Activated T-cell treated with anti-CD3 and anti-CD28 coated beads for 1 hour (primary cell): ENCODE measurements around the gene GPS1.
"Not testable (repeated sequence)": the region's sequence is repeated elsewhere in the genome, so short reads cannot be mapped to it uniquely, and the experiment has no call there.

ENCODE experiments used
- DNase-seq: peaks from one replicate; pipeline ENCODE4 v3.0.0-alpha.2; 2020; ENCODE audit warnings: low read depth

Gene GPS1

DNA sequence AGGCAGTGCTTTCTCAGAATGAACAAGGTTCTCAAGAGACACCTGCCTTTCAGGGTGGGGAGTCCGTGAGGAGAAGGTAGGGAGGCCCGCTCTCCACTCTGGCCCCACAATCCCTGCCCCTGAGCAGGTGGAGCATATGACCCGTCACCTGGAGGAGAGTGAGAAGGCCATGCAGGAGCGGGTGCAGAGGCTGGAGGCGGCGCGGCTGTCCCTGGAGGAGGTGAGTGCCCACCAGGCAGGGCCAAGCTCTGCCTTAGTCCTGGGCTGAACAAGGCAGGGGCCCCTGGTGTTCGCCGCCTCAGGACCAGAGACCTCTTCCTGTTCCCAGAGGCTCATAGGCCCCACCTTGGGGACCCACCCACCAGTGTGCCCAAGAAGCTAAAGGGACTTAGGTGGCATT is 22.7 kb upstream of the GPS1 start:
- no peak for DNase-seq

DNA sequence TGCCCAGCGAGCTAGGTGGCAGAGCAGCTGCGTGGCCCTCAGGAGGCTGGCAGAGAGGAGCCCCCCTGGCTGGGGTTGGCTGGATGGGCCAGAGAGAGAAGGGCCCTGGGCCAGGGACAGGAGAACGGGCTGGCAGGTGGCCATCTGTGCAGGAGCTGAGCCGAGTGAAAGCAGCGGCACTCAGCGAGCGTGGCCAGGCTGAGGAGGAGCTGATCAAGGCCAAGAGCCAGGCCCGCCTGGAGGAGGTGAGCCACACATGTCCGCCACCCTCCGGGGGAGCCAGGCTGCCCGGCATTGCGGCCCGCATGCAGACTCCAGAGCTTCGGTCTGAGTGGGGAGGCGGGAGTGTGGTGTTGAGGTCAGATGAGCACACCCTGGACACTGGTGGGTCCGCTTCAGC is 22.3 kb upstream of the GPS1 start:
- DNase-seq = no peak

DNA sequence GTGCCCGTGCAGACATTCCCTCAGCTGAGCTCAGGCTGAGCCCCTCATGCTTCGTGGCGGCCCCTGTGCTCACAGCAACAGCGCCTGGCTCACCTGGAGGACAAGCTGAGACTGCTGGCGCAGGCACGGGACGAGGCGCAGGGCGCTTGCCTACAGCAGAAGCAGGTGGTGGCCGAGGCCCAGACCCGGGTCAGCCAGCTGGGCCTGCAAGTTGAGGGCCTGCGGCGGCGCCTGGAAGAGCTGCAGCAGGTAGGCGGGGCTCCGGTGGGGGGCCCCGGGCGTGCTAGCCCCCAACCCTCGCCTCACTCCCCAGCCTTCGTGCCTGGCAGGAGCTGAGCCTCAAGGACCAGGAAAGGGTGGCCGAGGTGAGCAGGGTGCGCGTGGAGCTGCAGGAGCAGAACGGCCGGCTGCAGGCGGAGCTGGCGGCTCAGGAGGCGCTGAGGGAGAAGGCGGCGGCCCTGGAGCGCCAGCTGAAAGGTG is 21.7 kb upstream of the GPS1 start:
- DNase-seq = no peak

DNA sequence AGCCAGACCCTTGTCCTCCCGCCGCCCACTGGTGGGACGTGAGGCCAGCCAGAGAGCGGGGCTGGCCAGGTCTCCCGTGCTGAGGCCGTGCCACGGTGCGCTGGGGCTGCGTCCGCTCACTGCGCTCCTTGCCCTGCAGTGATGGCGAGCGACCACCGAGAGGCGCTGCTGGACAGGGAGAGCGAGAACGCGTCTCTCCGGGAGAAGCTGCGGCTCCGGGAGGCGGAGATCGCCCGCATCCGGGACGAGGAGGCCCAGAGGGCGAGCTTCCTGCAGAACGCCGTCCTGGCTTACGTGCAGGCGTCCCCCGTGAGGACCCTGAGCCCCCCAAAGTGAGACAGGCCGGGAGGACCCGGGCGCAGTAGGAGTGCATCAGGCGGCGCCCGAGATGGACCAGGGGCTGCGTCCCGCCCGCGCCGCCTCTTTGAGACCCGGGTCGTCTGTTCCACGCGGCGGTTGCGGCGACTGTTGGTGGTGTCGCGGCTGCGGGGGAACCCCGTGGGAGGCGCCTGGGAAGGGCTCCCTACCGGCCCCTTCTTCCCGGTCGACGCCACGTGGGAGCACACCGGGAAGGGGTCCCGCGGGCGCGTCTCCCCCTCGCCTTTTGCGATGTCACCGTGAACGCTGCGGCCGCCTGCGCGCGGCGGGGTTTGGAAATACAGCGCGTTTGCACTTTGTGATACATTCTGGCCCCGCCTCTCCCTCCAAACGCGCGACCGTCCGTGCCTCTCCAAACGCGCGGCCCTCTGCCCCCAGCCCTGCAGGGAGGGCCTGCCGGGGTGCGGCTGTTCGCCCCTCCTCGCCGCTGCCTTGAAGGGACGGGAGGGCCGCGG is 21.0 kb upstream of the GPS1 start:
- DNase-seq = peak; percentile 71

DNA sequence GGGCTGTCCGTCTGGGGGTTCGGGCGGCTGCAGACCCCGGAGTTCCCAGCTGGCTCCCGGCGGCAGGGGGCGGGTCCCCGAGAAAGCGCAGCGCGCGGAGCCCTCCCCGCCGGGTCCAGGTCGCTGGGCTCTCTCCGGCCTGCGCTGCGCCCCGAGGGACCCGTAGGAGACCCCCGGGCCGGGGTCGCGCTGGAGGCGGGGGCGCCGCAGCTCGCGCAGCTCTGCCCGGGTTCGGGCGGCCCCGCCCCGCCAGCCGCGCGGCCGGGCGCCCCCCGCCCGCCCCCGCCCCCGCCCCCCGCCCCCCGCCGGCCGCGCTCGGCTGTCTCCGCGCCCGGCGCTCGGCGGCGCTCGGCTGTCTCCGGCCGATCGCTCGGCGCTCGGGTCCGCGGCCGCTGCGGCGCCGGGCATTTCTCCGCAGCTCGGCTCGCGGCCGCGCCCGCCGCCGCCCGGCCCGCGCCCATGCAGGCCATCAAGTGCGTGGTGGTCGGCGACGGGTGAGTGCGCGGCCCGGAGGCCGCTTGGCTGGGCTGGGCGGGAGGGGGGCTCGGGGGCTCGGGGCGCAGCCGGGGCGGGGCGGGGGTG is 20.3 kb upstream of the GPS1 start, which contains the start of gene RAC3:
RAC3 (plus strand) TSS at position 376 of the 582 bp plus-strand sequence; CDS start at position 460, 84 bp downstream.
- no peak for DNase-seq

DNA sequence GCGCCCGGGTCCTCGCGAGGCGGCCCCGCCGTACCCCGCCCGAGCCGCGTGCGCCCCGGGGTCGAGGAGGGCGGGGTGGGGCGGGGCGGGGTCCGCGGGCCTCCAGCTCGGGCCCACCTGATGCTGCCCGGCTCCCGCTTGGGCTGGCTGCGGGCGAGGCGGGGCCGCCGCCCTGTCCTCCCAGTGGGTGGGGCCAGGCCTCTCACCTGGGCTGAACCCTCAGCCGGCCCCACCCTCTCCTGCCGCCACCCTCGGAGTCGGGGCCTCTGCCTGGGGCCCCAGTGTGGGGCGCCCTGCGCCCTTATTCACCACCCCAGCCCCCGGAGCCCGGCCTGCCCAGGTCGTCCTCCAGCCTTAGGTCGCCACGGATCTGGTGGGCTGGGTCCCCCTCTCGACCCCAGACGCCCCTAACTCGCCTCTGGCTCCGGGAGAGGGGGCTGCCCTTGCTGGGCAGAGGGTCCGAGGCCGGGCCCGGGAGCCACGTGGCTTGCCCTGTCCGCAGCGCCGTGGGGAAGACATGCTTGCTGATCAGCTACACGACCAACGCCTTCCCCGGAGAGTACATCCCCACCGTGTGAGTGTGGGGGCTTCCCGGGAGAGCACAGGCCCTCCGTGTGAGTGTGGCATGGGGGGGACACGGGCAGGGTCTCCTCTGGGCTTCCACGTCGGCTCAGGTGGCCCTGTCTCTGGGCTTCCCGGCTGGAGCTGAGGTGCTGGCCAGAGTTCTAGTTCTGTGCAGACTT is 19.6 kb upstream of the GPS1 start:
- DNase-seq = no peak

DNA sequence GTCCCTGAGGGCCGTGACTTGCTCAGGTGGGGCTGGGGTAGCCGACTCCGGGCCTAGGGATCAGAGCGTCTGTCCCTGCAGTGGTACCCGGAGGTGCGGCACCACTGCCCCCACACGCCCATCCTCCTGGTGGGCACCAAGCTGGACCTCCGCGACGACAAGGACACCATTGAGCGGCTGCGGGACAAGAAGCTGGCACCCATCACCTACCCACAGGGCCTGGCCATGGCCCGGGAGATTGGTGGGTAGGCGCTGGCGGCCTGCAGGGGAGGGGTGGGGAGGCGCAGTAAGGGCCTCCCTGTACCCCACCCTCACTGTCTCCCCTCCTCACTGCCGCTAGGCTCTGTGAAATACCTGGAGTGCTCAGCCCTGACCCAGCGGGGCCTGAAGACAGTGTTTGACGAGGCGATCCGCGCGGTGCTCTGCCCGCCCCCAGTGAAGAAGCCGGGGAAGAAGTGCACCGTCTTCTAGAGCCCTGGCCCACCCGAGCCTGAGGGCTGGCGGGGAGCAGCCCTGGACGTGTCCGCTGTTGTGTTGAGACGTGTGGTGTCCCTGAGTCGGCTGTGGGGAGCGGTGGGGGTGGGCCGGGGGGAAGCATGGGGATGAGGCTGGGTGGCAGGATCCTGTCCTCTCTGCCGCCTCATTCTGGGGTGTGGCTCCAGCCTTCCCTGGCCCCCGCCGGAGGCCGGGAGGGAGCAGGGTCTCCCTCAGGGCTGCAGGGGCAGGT is 18.2 kb upstream of the GPS1 start:
- DNase-seq = no peak

DNA sequence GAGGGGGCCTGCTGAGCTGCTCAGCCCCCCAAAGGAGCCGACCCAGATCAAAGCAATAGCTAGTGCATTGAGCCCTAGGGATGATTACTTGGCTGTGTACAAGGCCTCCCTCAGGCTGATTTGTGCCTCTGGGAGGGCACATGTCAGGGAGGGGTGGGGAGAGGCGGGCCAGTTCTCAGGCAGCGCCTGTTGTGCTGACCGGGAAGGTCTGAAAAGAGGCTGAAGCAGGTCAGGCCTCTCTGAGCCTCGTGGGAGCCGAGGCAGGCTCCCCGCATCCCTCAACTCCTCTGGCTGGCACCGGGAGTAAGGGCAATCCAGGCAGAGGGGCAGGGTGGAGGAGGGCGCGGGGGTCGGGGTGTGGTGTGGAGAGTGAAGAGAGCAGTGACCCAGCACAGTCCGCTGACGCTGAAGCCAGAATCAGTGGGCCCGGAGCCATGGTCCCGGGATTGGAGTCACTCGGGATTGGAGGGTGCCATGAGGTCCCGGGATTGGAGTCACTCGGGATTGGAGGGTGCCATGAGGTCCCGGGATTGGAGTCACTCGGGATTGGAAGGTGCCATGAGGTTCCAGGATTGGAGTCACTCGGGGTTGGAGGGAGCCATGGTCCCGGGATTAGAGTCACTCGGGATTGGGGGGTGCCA is 17.2 kb upstream of the GPS1 start:
- DNase-seq = no peak

DNA sequence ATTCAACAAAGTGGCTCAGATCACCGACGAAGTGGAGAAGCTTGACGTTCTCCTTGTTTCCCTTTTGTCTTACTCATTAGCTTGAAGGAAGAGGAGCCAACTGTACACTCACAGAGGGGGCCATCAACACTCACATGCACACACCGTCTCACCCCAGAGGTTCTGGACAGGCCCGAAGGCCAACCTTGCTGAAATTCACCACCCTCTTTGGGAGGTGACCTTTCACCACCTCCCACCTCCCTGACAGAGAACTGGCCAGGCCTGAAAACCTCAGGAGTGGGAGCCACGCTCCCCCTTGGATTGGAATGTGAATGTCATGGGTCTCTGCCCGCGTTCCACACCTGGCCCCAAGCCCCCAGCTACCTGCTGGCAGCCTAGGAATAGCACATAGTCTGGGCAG is 16.2 kb upstream of the GPS1 start:
- DNase-seq = no peak

DNA sequence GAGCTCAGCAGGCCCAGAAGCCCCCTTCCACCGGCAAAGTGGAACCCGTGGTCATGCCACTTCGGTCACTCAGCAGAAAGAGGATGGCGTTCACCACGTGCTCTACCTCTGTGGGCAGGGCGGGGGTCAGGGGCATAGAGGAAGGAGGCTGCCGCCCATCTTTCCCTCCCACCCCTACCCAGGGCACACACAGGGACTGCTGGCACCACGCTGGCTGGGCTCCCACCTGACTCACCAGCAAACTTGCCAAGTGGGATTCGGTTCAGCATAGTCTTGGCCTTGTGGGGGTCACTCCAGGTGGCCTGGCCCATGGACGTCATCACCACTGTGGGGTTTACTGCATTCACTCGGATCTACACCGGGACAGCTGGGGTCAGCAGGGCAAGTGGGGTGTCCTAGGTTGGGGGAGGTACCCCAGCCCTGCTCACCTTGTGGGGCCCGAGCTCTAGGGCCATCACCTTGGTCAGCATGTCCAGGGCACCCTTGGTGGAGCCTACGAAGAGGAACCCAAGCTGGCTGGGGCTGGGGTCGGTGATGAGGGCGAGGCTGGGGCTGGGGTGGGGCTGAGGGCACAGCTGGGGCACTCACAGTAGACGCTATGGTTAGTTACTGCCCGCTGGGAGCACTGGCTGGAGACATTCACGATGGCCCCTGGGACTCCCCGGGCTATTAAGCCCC is 15.6 kb upstream of the GPS1 start:
- DNase-seq = no peak

DNA sequence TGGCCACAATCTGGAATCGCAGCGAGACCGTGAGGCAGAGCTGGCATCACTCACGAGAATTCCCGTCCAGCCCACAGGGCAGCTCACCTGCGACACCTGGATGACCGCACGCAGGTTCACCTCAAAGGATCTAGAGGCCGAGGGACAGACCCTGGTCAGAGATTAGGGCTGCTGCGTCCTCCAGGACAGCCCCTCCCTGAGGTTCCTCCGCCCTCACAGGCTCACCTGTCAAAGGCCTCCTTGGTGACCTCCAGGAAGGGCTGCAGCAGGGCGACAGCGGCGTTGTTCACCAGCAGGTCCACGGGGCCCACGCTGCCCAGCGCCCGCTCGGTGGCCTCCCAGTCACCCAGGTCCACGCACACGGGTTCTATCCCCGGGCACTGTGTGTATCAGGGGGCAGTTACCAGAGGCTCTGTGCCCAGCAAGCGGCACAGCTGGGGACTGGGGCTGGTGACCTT is 15.0 kb upstream of the GPS1 start:
- DNase-seq = no peak

DNA sequence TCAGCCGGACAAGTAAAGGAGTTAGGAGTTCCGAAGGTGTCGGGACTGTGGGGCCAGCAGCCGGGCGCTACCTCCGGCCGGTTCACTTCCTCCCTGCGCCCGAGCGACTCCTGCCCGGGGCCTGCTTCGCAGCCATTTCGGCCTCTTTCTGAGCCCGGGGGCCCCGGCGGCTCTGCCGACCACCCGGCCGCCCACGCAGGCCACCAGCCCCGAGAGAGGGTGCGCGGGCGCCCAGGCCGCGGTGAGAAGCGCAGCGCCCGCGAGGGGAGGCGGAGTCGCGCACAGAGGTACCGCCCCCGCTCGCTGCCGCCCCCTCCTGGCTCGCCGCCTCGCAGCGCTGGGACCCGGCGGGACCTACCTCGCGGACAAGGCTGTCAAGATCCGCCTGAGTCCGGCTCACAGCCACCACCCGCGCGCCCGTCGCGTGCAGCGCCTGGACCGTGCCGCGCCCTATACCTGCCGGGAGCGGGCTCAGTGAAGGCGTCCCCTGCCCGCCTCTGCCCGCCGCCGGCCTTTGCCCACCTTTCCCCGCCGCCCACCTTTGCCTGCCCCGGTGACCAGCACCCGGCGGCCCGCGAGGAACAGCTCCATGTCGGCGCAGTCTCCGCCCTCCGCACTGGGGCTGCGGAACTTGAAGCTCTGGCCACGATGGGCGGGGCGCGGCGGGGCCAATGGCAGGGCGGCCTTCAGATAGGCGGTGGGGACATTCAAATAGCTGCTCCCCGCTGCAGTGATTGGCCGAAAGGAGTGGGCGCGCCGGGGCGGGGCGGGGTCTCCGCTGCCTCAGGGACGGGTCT is 14.4 kb upstream of the GPS1 start, which contains the start of gene DCXR:
DCXR (minus strand) TSS at position 606 of the 797 bp plus-strand sequence; CDS start at position 591, 15 bp downstream.
- DNase-seq = peak; percentile 92

DNA sequence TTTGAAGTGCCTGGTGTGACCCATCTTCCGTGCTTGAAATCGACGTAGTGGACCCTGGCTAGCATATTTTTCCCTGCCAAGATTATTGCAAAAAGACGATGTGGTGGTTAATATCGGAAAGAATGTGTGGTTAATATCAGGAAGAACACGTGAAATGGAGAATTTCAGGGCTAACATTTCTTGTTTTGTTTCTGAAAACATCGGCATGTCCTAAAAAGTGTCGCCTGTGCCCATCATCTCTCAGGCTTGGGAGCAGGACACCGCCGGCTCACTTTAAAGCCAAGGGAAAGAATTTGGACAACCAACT is 13.9 kb upstream of the GPS1 start:
- no peak for DNase-seq

DNA sequence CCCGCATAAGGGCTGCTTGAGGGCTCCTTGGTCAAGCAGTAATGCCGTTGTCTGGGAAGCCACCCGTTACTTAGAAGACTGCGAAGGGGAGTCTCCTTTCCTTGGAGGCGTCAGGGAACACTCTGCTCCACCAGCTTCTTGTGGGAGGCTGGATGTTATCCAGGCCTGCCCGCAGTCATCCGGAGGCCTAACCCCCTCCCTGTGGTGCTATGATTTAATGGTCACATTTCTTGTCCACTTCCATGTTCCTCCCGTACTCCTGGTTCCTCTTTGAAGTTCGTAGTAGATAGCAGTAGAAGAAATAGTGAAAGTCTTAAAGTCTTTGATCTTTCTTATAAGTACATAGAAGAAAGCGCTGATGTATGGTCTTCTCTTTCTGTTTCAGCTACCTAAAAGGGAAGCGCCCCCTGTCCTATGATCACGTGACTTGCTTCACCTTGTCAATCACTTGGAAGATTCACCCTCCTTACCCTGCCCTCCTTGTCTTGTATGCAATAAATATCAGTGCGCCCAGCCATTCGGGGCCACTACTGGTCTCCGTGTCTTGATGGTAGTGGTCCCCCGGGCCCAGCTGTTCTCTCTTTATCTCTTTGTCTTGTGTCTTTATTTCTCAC is 12.8 kb upstream of the GPS1 start:
- DNase-seq = not testable (repeated sequence)

DNA sequence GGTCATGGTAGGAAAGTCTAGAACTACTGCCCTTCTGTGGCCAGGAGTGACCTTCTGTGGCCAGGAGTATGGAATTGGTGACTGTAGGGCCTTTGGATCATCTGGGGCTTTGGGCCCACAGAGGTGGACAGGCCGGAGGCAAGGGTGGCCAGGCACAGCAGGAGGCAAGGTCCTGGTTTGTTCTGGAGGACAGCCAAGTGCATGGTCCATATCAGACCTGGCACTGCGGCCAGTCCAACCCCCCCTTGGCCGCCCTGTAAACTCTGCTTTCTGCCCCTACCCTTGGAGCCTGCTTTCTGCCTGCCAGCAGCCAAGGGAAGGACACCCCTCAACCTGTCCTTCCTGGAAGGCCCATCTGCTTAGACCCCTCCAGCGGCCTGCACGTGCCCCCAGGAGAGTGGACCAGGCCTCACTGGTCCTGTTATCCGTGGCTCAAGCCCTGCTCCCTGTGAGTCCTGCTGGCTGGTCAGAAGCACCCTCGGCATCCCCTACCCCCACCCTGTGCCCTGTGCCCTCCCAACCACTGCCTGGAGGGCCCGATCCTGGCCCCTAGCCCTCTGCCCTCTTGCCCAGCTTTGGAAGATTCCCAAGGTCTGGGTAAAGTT is 11.9 kb upstream of the GPS1 start:
- DNase-seq = no peak

DNA sequence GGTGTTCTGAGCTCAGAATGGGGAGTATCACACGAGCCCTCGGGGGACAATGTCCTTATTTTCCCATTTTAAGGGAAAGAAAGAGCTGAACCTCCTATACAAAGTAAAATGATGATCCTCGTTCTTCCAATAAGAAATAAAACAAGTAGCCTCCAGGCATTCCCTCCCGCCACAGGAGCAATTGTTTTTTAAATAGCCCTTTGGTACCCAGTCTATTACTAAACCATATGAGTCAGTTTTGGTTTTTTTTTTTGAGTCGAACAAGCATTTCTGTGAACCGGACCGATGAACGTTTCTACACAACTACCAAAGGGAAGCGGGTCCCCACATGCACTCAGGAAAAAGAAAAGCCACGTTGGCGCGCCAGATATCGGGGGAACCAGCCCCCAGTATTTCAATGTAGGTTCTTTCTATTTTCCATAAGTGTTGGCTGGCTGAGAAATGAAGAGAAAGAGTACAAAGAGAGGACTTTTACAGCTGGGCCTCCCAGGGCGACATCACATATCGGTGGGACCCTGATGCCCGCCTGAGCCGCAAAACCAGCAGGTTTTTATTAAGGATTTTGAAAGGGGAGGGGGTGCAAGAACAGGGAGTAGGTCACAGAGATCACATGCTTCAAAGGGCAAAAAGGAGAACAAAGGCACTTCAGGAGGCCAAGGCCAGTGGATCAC is 10.4 kb upstream of the GPS1 start:
- no peak for DNase-seq

DNA sequence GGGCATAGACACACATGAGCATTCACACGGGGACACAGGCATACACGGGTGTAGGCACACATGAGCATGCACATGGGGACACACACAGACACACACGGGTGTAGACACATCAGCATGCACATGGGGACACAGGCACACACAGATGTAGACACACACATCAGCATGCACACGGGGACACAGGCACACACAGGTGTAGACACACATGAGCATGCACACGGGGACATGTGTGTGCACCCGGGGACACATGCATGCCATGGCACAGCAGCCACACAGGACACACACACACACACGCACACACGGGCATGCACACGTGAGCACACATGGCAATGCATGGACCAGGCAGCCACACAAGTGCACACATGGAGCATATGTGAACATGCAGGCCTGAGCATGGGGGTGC is 9.0 kb upstream of the GPS1 start:
- no peak for DNase-seq

DNA sequence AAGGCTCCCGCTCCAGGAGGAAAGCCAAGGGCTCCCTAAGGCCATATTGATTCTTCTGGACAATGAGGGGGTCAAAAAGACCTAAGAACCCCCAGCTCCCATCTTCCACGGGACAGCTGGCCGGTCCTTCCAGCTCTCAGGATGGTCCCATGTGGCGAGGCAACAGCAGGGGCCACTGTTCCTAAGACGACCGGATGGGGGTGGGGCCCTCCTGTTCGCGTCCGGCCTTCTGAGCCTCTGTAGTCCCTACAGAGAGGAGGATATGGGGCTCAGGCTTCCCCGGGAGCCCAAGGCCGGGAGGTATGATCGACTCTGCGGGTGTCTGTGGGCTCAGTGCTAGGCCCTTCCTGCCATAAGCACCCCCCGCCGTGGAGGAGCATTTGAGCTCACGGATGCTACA is 8.2 kb upstream of the GPS1 start:
- no peak for DNase-seq
